Heart left ventricle (tissue), 16 donors: ENCODE measurements around the gene FUT8. TPM values are rescaled to one million over a fixed set of nuclear protein-coding genes. Genes with fewer than 3 reads are reported as not detected.

ENCODE experiments used
- ATAC-seq, 4 donors: fragments of 200-7000 bp; cut with Tn5 transposase; one replicate each; pipeline ENCODE4 v1.9.1; 2020 to 2022; ENCODE audit warnings: moderate library complexity in 4 of 4, mild to moderate bottlenecking in 3 of 4, moderate number of reproducible peaks in 1 of 4
- DNase-seq, 5 donors: peaks; one replicate each; pipeline ENCODE4 v3.0.0-alpha.2; 2020
- H3K27ac ChIP-seq, 12 donors: fragments of 200-600 bp; sonication (generic) in 4 of 12; one replicate each; pipeline versions ENCODE4 v1.5.0 to v1.8.0; 2016 to 2022; ENCODE audit warnings: mild to moderate bottlenecking in 2 of 12
- H3K27me3 ChIP-seq, 9 donors: fragments of 200-600 bp; sonication (generic) in 2 of 9; one replicate each; pipeline versions ENCODE4 v1.5.1 to v1.8.0; 2016 to 2022; ENCODE audit warnings: mild to moderate bottlenecking in 3 of 9
- H3K36me3 ChIP-seq, 9 donors: fragments of 200-600 bp; sonication (generic) in 2 of 9; one replicate each; pipeline versions ENCODE4 v1.5.0 to v1.8.0; 2018 to 2022; ENCODE audit warnings: mild to moderate bottlenecking in 2 of 9
- H3K4me1 ChIP-seq, 12 donors: fragments of 200-600 bp; sonication (generic) in 4 of 12; one replicate each; pipeline versions ENCODE4 v1.5.0 to v1.8.0; 2016 to 2022; ENCODE audit warnings: mild to moderate bottlenecking in 3 of 12
- H3K4me3 ChIP-seq, 12 donors: fragments of 200-600 bp; sonication (generic) in 4 of 12; one replicate each; pipeline versions ENCODE4 v1.5.0 to v1.8.0; 2017 to 2022; ENCODE audit warnings: mild to moderate bottlenecking in 9 of 12, moderate library complexity in 4 of 12
- H3K9me3 ChIP-seq, 12 donors: fragments of 200-600 bp; sonication (generic) in 4 of 12; one replicate each; pipeline versions ENCODE4 v1.5.0 to v1.8.0; 2016 to 2022; ENCODE audit warnings: mild to moderate bottlenecking in 1 of 12
- POLR2A ChIP-seq, 2 donors: fragments of 450-650 bp; IDR thresholded peaks; one replicate each; pipeline ENCODE4 v1.6.1; 2017; ENCODE audit warnings: antibody characterized with exemption in 2 of 2, mild to moderate bottlenecking in 2 of 2, moderate library complexity in 2 of 2
- whole genome bisulfite sequencing, 4 donors: extraction: QIAGEN DNeasy Blood & Tissue Kit in 2 of 4; methylation state at CpG; one replicate each; pipeline versions ENCODE4 v1.1.5 to v1.1.7; 2013 to 2018; 5-methylcytosine and 5-hydroxymethylcytosine counted together
- intact Hi-C, 10 donors: fragments of 100-400 bp; cut with DNase I; formaldehyde crosslinking; loops; one replicate each; pipeline versions ENCODE4 v1.11.1 to v1.14.2; 2022
- polyA plus RNA-seq, 2 donors: library from polyadenylated mRNA; stranded (reverse); fragments of 200-250 nt; gene quantifications; one replicate each; pipeline ENCODE4 v1.2.3, GENCODE V29; 2013
- total RNA-seq, 9 donors: library from RNA; depleted of rRNA in 2 of 9; stranded (reverse); fragments of >200 nt in 2 of 9; fragmentation: NEBNext Ultra II Directional in 3 of 9; extraction: Animal tissue kit (Norgen Biotek cat#: 25700) in 3 of 9; gene quantifications; one replicate each; pipeline versions ENCODE4 v1.1.0 to v1.2.4, GENCODE V29; 2016 to 2023
- TF ChIP-seq, protein P1 (sequence below), 12 donors: fragments of 200-600 bp; sonication (generic) in 4 of 12; IDR thresholded peaks; one replicate each; pipeline versions ENCODE4 v1.5.0 to v1.8.0; 2018 to 2022; ENCODE audit warnings: antibody characterized with exemption in 12 of 12, mild to moderate bottlenecking in 5 of 12
- donor health status: ischemic (EF 13 %, LVEDD 7.1; RV severe dilation, severe dysfunction).
- donor health status: healthy with polysubstance abuse.
- donor health status: DM: no; HTN: yes; CAD: no.
- donor health status: DM: no; HTN: no; CAD: no.
- donor health status: ischemic (EF 25% LVEDD 6.9; RV normal size, moderate dysfunction).
- donor health status: ischemic (EF 25% LVEDD 5.7; RV mildly dilated, moderate dysfunction).
- donor health status: healthy.
- donor health status: DM: yes; HTN: yes; CAD: no.
- donor health status: ischemic (EF 35%, LVEDD 5.7; RV mildly dilated, moderate dysfunction).
- donor health status: nonischemic (EF 11% LVEDD 7.7; RV severe dilation, severe dysfunction).
- donor health status: DM: yes; HTN: yes; CAD: no.
- donor health status: PGD.
- donor health status: ischemic (EF 29% LVEDD 5.4; RV normal size, mild dysfunction).
- donor health status: nonischemic (EF 23%, LVEDD 6.1; RV moderate dilation, normal function).

The FUT8 gene
- total and polyA plus RNA-seq, 11 donors, result 2.8 to 17.3 (median 11.2) TPM

DNA sequence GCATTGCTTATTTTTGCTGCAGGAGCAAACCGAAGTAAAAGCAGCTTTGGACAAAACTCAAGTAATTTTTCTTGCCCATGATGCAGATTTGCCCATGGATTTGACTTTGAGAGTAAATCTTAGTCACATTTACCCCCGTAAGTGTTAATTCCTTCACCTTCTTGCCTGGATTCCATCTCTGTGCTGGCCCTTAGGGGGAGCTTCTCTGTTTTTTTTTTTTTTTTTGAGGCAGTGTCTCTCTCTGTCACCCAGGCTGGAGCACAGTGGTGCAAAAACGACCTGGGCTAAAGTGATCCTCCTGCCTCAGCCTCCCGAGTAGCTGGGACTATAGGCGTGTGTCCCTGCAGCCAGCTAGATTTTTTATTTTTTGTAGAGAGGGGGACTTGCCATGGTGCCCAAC lies 210.2 kb downstream of the FUT8 start:
- intact Hi-C loops, result no loop called here
- 89 to 94% (median 91%) methylated on average over 5 of the region's 5 CpGs for WGBS, 4 donors
- ATAC-seq (no peak), DNase-seq (no peak)
- Histone ChIP-seq H3K27me3 (no peaks in the 10 kb centered on the region), H3K9me3 (no peaks in the 10 kb centered on the region), H3K4me3 (no peak overlapping the region), H3K27ac (no peak overlapping the region), H3K4me1 (peaks cover 0 to 8% (median 0%) of the 10 kb centered on the region in 12 donors), H3K36me3 (peaks cover 0 to 5% (median 0%) of the 10 kb centered on the region in 9 donors)
- TF ChIP-seq, protein P1, sequence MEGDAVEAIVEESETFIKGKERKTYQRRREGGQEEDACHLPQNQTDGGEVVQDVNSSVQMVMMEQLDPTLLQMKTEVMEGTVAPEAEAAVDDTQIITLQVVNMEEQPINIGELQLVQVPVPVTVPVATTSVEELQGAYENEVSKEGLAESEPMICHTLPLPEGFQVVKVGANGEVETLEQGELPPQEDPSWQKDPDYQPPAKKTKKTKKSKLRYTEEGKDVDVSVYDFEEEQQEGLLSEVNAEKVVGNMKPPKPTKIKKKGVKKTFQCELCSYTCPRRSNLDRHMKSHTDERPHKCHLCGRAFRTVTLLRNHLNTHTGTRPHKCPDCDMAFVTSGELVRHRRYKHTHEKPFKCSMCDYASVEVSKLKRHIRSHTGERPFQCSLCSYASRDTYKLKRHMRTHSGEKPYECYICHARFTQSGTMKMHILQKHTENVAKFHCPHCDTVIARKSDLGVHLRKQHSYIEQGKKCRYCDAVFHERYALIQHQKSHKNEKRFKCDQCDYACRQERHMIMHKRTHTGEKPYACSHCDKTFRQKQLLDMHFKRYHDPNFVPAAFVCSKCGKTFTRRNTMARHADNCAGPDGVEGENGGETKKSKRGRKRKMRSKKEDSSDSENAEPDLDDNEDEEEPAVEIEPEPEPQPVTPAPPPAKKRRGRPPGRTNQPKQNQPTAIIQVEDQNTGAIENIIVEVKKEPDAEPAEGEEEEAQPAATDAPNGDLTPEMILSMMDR (IDR thresholded peaks at IDR 0.05), result no peak
- no peak for TF ChIP-seq POLR2A (IDR thresholded peaks at IDR 0.05)

DNA sequence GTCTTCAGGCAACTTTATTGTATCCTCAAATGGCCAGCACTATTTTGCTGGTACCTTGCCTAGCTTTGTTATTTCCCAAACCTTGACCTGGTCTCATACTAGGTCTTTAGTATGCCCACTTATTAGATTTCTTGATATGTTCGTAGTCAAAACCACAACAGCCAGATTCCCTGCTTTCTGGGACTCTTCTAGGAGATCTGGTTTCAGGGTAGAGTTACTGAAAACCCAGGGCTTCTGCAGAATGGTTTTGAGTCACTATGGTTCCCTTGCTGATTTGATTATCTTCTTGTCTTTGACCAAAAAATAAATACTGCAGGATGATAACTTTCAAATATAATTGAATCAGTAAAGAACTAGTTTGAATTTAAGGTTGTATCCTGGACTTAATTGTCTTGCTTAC lies 211.2 kb downstream of the FUT8 start:
- no peak for DNase-seq
- H3K36me3 ChIP-seq, result peaks cover 0 to 5% (median 0%) of the 10 kb centered on the region in 9 donors
- H3K27me3 ChIP-seq, result no peaks in the 10 kb centered on the region
- TF ChIP-seq, protein P1 (IDR thresholded peaks at IDR 0.05), result no peak
- TF ChIP-seq POLR2A (IDR thresholded peaks at IDR 0.05), result no peak
- H3K27ac ChIP-seq, result no peak overlapping the region
- ATAC-seq, result no peak
- 89 to 100% (median 94%) methylated on average over 1 of the region's 1 CpG for WGBS, 4 donors
- no peaks in the 10 kb centered on the region for H3K9me3 ChIP-seq
- no peak overlapping the region for H3K4me3 ChIP-seq
- intact Hi-C loops, result no loop called here
- H3K4me1 ChIP-seq, result peaks cover 0 to 8% (median 0%) of the 10 kb centered on the region in 12 donors

DNA sequence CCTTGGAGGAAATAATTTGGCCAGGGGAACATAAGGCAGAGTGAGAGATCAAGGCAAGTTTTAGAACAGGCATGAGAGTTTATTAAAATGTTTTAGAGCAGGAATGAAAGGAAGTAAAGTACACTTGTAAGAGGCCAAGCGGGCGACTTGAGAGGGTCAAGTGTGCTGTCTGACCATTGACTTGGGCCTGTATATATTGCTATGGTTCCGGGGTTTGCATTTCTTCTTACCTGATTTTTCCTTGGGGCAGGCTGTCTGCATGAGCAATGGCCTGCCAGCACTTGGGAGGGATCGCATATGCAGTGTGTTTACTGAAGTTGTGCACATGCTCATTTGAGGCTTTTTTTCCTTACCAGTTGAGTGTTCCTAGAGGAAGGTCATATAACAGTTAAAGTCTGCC lies 214.8 kb downstream of the FUT8 start:
- Histone ChIP-seq H3K27ac (no peak overlapping the region), H3K4me3 (no peak overlapping the region), H3K36me3 (peaks cover 0 to 17% (median 0%) of the 10 kb centered on the region in 9 donors), H3K4me1 (peaks cover 0 to 8% (median 0%) of the 10 kb centered on the region in 12 donors), H3K9me3 (no peaks in the 10 kb centered on the region), H3K27me3 (no peaks in the 10 kb centered on the region)
- intact Hi-C loops, result no loop called here
- ATAC-seq (no peak), DNase-seq (no peak)
- TF ChIP-seq POLR2A (IDR thresholded peaks at IDR 0.05), result no peak
- TF ChIP-seq, protein P1 (IDR thresholded peaks at IDR 0.05), result no peak
- WGBS, 4 donors, result 94 to 98% (median 96%) methylated on average over 4 of the region's 4 CpGs

DNA sequence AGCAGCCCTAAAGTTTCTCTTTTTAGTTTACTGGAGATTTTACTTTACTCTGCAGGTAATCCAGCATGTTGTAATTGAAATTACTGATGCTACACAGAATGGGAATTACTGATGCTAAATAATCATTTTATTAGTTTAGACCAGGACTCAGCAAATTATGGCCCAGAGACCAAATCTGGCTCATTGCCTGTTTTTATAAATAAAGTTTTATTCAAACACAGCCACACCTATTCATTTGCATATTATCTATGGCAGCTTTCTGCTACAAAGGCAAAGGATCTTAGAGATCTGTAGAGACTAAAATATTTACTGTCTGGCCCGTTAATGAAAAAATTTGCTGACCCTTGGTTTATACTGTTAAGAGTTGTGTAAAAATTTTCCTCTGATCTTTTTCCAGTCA lies 216.1 kb downstream of the FUT8 start:
- DNase-seq (no peak), ATAC-seq (no peak)
- Histone ChIP-seq H3K27ac (no peak overlapping the region), H3K4me3 (no peak overlapping the region), H3K27me3 (no peaks in the 10 kb centered on the region), H3K9me3 (no peaks in the 10 kb centered on the region), H3K36me3 (peaks cover 0 to 17% (median 0%) of the 10 kb centered on the region in 9 donors), H3K4me1 (peaks cover 0 to 8% (median 0%) of the 10 kb centered on the region in 12 donors)
- TF ChIP-seq POLR2A (IDR thresholded peaks at IDR 0.05), result no peak
- TF ChIP-seq, protein P1 (IDR thresholded peaks at IDR 0.05), result no peak
- WGBS, 4 donors, result 90 to 94% (median 91%) methylated on average over 1 of the region's 1 CpG
- intact Hi-C loops, result no loop called here
